Thoracic aorta (tissue), 2 donors: ENCODE measurements around the gene PLCD1. TPM values are rescaled to one million over a fixed set of nuclear protein-coding genes. Genes with fewer than 3 reads are reported as not detected.

Source experiments
- ATAC-seq: fragments of 150-250 bp; one replicate; pipeline ENCODE4 v1.8.0; 2017; ENCODE audit warnings: low read depth; ENCODE audit not compliant: insufficient number of reproducible peaks, low FRiP score
- DNase-seq: peaks from one replicate; pipeline ENCODE4 v3.0.0-alpha.2; 2020; ENCODE audit warnings: low spot score
- H3K27ac ChIP-seq, 2 donors: fragments of 200-600 bp; sonication (generic); 1 replicate in 1 of 2; 2 replicates in 1 of 2; pipeline ENCODE4 v1.5.1; 2016; ENCODE audit warnings: mild to moderate bottlenecking in 2 of 2, moderate library complexity in 2 of 2
- H3K27me3 ChIP-seq: fragments of 200-600 bp; sonication (generic); replicated peaks from 2 replicates; pipeline ENCODE4 v1.6.0; 2016; ENCODE audit warnings: mild to moderate bottlenecking; ENCODE audit not compliant: insufficient read depth
- H3K36me3 ChIP-seq: fragments of 200-600 bp; sonication (generic); one replicate; pipeline ENCODE4 v1.5.1; 2016
- H3K4me1 ChIP-seq, 2 donors: fragments of 200-600 bp; sonication (generic); 1 replicate in 1 of 2; 2 replicates in 1 of 2; pipeline versions ENCODE4 v1.5.1 to v1.6.0; 2016; ENCODE audit warnings: low read depth in 2 of 2, mild to moderate bottlenecking in 1 of 2; ENCODE audit not compliant: control insufficient read depth in 1 of 2
- H3K4me3 ChIP-seq: fragments of 200-600 bp; sonication (generic); 2 replicates; pipeline ENCODE4 v1.5.1; 2016; ENCODE audit warnings: mild to moderate bottlenecking
- H3K9me3 ChIP-seq: fragments of 200-600 bp; sonication (generic); 2 replicates; pipeline ENCODE4 v1.5.1; 2016
- CTCF ChIP-seq: fragments of 200-600 bp; sonication (generic); IDR thresholded peaks from one replicate; pipeline ENCODE4 v1.5.1; 2019; ENCODE audit warnings: antibody characterized with exemption
- total RNA-seq, 2 donors: library from RNA; depleted of rRNA; stranded (reverse); fragments of >200 nt; gene quantifications; one replicate each; pipeline versions ENCODE4 v1.1.0 to v1.2.3, GENCODE V29; 2016

Gene PLCD1
- total RNA-seq, 2 donors from 2014 or later: 34.8 to 93.3 TPM

GRCh38 chr3:38030126-38031021 is 932 bp upstream of the PLCD1 start:
- TF ChIP-seq CTCF: no peak
- peak overlapping the region; percentile 93 to 99 for H3K27ac ChIP-seq
- H3K4me1 ChIP-seq: peaks cover 24 to 56% of the 10 kb centered on the region in 2 donors
- H3K4me3 ChIP-seq: peak overlapping the region; percentile 81
- DNase-seq (no peak), ATAC-seq (no peak)
- no peaks in the 10 kb centered on the region for H3K9me3 ChIP-seq
- no peaks in the 10 kb centered on the region for H3K36me3 ChIP-seq
- H3K27me3 ChIP-seq: no peaks in the 10 kb centered on the region

GRCh38 chr3:38028621-38029361 is 651 bp downstream of the PLCD1 start:
- Histone ChIP-seq H3K4me1 (peaks cover 27 to 59% of the 10 kb centered on the region in 2 donors), H3K27me3 (no peaks in the 10 kb centered on the region), H3K36me3 (no peaks in the 10 kb centered on the region), H3K9me3 (no peaks in the 10 kb centered on the region), H3K4me3 (peak overlapping the region; percentile 81), H3K27ac (peak overlapping the region; percentile 93 to 99)
- DNase-seq (no peak), ATAC-seq (no peak)
- no peak for TF ChIP-seq CTCF

- no peak for TF ChIP-seq CTCF
- no peak for DNase-seq
- Histone ChIP-seq H3K9me3 (no peaks in the 10 kb centered on the region), H3K27me3 (no peaks in the 10 kb centered on the region), H3K36me3 (no peaks in the 10 kb centered on the region), H3K4me1 (peaks cover 29 to 59% of the 10 kb centered on the region in 2 donors), H3K4me3 (peak overlapping the region; percentile 81), H3K27ac (peak overlapping the region; percentile 93 to 99)
- no peak for ATAC-seq
Observed at GRCh38 chr3:38027466-38028465, 1.7 kb downstream of the PLCD1 start.

GRCh38 chr3:38026856-38027255 is 2.6 kb downstream of the PLCD1 start:
- H3K27me3 ChIP-seq: no peaks in the 10 kb centered on the region
- DNase-seq (no peak), ATAC-seq (no peak)
- H3K4me1 ChIP-seq: peaks cover 29 to 56% of the 10 kb centered on the region in 2 donors
- no peak overlapping the region for H3K4me3 ChIP-seq
- H3K9me3 ChIP-seq: no peaks in the 10 kb centered on the region
- TF ChIP-seq CTCF: no peak
- no peaks in the 10 kb centered on the region for H3K36me3 ChIP-seq
- peak overlapping the region in 1 of 2 donors; percentile 40 for H3K27ac ChIP-seq
